Stimulated activated CD8-positive, alpha-beta memory T cell treated with anti-CD3 and anti-CD28 coated beads, Interleukin-4, amount 100 ng/mL, for 1 hour (primary cell): Measurements from ENCODE around the gene SMNDC1.
"Not testable (repeated sequence)": the region's sequence is repeated elsewhere in the genome, so short reads cannot be mapped to it uniquely, and the experiment has no call there.

Source experiments
- DNase-seq, 2 donors: peaks; one replicate each; pipeline ENCODE4 v3.0.0-alpha.2; 2020; ENCODE audit warnings: low read depth in 2 of 2, low spot score in 1 of 2

Gene SMNDC1

GRCh38 chr10:110284262-110284661, 20.5 kb downstream of the SMNDC1 start:
- no peak for DNase-seq

- DNase-seq = peak in 1 of 2 donors; percentile 21
Observed at GRCh38 chr10:110279407-110279986, 25.2 kb downstream of the SMNDC1 start.

- no peak for DNase-seq
Observed at GRCh38 chr10:110278562-110279406, 25.9 kb downstream of the SMNDC1 start.

- DNase-seq = no peak
Observed at GRCh38 chr10:110277591-110277990, 27.1 kb downstream of the SMNDC1 start.

GRCh38 chr10:110276603-110277002, 28.1 kb downstream of the SMNDC1 start:
- DNase-seq = no peak

GRCh38 chr10:110275128-110275729, 29.5 kb downstream of the SMNDC1 start:
- DNase-seq = no peak

GRCh38 chr10:110274647-110275046, 30.1 kb downstream of the SMNDC1 start:
- no peak for DNase-seq

- DNase-seq = no peak
Observed at GRCh38 chr10:110274072-110274627, 30.6 kb downstream of the SMNDC1 start.

- no peak for DNase-seq
Observed at GRCh38 chr10:110273474-110273873, 31.2 kb downstream of the SMNDC1 start.

- DNase-seq = not testable (repeated sequence)
Observed at GRCh38 chr10:110272995-110273394, 31.7 kb downstream of the SMNDC1 start.

- no peak for DNase-seq
Observed at GRCh38 chr10:110269374-110270318, 35.1 kb downstream of the SMNDC1 start.

- DNase-seq = no peak
Observed at GRCh38 chr10:110268971-110269370, 35.7 kb downstream of the SMNDC1 start.

GRCh38 chr10:110268442-110268841, 36.3 kb downstream of the SMNDC1 start:
- DNase-seq = no peak

- no peak for DNase-seq
Observed at GRCh38 chr10:110267276-110267675, 37.4 kb downstream of the SMNDC1 start.

- DNase-seq = no peak
Observed at GRCh38 chr10:110265573-110266193, 39.0 kb downstream of the SMNDC1 start.

- DNase-seq = no peak
Observed at GRCh38 chr10:110263164-110263563, 41.6 kb downstream of the SMNDC1 start.

- DNase-seq = no peak
Observed at GRCh38 chr10:110260746-110261477, 43.8 kb downstream of the SMNDC1 start.

GRCh38 chr10:110259317-110259716, 45.4 kb downstream of the SMNDC1 start:
- no peak for DNase-seq

- DNase-seq = no peak
Observed at GRCh38 chr10:110258542-110258941, 46.2 kb downstream of the SMNDC1 start.

- DNase-seq = no peak
Observed at GRCh38 chr10:110254467-110254866, 50.3 kb downstream of the SMNDC1 start.
